Measurements from ENCODE around the gene BMP7.

Gene BMP7

GRCh38 chr20:57288651-57289277 lies 22.3 kb upstream of the BMP7 start:
- no peak overlapping the region for H3K4me3 ChIP-seq (ENCODE audit: low read length)
- no peak for DNase-seq (ENCODE audit: low read depth)
- no peak for TF ChIP-seq CTCF (conservative IDR thresholded peaks at IDR 0.05; ENCODE audit: low read depth, low read length)

DNA sequence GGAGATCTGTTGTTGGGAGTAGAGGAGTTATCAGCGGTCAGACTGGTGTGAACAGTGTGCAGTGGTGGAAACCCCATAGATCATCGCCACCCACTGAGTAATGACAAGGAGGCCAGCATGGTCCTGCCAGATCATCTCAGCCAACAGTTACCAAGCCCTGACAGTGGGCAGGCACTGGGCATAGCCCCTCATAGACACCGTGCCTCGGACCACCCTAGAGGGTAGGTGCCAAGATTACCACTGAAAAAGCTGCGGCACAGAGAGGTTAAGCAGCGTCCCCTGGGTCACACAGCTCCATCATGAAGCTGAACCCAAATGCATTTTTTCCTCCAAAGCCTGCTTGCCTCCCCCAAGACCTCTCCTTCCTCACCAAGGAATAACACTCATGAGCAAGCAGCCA lies 21.5 kb upstream of the BMP7 start:
- no peak for DNase-seq (ENCODE audit: low read depth)
- TF ChIP-seq CTCF (conservative IDR thresholded peaks at IDR 0.05; ENCODE audit: low read depth, low read length) = no peak

DNA sequence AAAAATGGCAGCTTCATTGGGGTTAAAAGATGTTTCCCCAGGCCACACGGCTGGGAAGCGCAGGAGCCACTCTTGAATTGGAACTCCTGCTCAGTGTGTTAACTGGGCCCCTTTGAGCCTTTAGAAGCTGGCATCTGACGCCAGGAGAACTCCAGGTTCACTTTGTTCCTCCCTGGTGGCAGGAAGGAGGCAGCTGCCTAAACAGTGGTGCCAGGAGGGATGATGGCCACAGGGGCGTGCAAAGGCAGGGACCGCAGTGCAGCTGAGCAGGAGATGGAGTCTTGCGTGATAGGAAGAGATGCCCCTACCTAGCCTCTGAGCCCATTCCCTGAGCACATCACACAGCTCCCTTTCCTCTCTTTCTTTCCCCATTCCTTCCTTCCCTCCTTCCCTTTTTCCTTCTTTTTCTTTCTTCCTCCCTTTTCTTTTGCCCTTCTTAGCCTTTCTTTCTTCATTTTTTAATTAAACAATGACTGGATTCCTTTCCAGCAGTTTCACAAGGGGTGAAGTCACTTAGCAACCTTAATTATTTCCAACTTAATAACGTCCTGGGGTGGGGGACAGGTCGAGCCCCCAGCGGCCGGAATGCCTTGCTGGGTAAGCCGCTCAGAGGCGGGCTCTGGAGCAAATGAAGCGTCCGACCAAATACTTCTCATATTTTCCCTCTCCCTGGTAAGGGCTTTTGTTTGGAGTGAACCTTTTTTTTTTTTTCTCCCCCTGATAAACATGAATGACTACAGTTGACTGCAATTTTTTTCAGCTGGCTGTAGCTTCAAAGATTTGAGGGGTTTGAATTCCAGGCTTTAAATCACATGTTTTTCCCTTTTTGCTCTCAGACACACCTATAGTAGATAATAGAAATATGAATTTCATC lies 20.8 kb upstream of the BMP7 start:
- DNase-seq (ENCODE audit: low read depth) = no peak
- TF ChIP-seq CTCF (conservative IDR thresholded peaks at IDR 0.05; ENCODE audit: low read depth, low read length) = no peak
- H3K4me3 ChIP-seq (ENCODE audit: low read length) = no peak overlapping the region

More for the DNA sequence above, 21.5 kb upstream of the BMP7 start:
- no peak overlapping the region for H3K4me3 ChIP-seq (ENCODE audit: low read length)

- no peak for TF ChIP-seq CTCF (conservative IDR thresholded peaks at IDR 0.05; ENCODE audit: low read depth, low read length)
- no peak overlapping the region for H3K4me3 ChIP-seq (ENCODE audit: low read length)
- no peak for DNase-seq (ENCODE audit: low read depth)
Measured at GRCh38 chr20:57283860-57284259, 17.4 kb upstream of the BMP7 start.

DNA sequence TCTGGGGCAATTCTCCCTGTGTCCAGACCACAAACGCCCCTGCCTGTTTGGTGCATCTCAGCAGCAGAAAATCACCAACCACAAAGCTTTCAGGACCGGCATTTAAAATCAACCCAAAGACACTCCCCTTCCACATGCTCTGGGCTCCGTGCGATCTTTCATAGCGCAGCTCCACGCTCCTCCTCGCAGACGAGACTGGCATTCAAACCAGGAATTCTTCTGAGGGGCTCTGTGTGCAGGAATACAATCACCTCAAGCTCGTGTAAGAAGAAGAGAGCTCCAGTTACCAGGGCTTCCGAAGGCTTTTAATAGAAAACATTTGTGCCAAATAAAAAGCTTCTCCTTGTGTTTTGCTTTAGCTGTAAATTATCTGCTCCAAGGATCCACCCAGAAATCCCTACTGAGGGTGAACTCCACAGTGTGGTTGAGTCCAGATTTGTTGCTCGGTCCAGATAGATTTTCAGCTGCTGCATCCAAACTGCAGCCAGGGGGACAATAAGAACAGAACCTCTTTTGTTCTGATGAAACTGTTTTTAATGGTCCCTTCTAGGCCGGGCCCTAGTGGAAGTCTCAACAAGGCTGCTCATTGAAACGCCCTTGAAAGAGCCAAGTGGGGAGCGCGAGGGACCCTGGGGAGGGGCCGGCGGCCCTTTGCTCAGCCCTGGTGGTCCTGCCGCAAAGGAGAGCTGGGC lies 16.4 kb upstream of the BMP7 start:
- TF ChIP-seq CTCF (conservative IDR thresholded peaks at IDR 0.05; ENCODE audit: low read depth, low read length) = no peak
- DNase-seq (ENCODE audit: low read depth) = no peak
- no peak overlapping the region for H3K4me3 ChIP-seq (ENCODE audit: low read length)

GRCh38 chr20:57281900-57282299 lies 15.5 kb upstream of the BMP7 start:
- no peak for DNase-seq (ENCODE audit: low read depth)
- no peak for TF ChIP-seq CTCF (conservative IDR thresholded peaks at IDR 0.05; ENCODE audit: low read depth, low read length)
- H3K4me3 ChIP-seq (ENCODE audit: low read length) = no peak overlapping the region

Measured in retinal pigment epithelial cell (primary cell).